RKO (cell line): ENCODE data around the gene REC8.

ENCODE experiments used
- DNase-seq: peaks from one replicate; pipeline ENCODE4 v3.0.0-alpha.2; 2016; ENCODE audit warnings: low spot score

The REC8 gene

GRCh38 chr14:24138396-24139271 is 33.2 kb upstream of the REC8 start:
- DNase-seq, result no peak

GRCh38 chr14:24139272-24139934 is 32.5 kb upstream of the REC8 start:
- no peak for DNase-seq

GRCh38 chr14:24141097-24141880 is 30.6 kb upstream of the REC8 start, which contains the start of gene EMC9:
Gene EMC9, minus strand, starts transcription at chr14:24141591. Its CDS starts 287 bp downstream, at chr14:24141304.
- peak; percentile 99 for DNase-seq

DNA sequence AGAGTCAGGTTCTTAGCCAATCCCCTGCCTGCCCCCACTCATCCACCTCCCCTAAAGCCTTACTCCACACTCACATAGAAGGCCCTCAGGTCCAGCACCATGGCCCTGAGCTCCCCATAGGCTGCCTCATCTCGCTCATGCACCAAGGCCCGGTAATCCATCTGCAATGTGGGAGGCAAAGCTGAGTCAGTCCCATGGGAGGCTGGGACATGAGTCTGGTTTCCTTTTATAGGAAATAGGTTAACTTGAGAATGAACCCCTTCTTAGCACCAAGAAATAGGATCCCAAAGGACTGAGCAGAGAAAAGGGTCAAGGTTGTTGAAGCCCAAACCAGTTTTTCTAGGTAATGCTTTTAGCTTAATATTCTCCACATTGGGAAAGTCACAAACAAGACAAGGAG is 28.4 kb upstream of the REC8 start:
- peak; percentile 57 for DNase-seq

- DNase-seq, result no peak
Observed at GRCh38 chr14:24144451-24144850, 27.4 kb upstream of the REC8 start.

- DNase-seq, result no peak
Observed at GRCh38 chr14:24145219-24145618, 26.7 kb upstream of the REC8 start.

- DNase-seq, result peak; percentile 71
Observed at GRCh38 chr14:24145690-24146452, 26.0 kb upstream of the REC8 start.

GRCh38 chr14:24146453-24146977 is 25.4 kb upstream of the REC8 start, which contains the start of gene PSME2:
Gene PSME2, minus strand, starts transcription at chr14:24146610. Its CDS starts 29 bp downstream, at chr14:24146581.
- peak; percentile 96 for DNase-seq

DNA sequence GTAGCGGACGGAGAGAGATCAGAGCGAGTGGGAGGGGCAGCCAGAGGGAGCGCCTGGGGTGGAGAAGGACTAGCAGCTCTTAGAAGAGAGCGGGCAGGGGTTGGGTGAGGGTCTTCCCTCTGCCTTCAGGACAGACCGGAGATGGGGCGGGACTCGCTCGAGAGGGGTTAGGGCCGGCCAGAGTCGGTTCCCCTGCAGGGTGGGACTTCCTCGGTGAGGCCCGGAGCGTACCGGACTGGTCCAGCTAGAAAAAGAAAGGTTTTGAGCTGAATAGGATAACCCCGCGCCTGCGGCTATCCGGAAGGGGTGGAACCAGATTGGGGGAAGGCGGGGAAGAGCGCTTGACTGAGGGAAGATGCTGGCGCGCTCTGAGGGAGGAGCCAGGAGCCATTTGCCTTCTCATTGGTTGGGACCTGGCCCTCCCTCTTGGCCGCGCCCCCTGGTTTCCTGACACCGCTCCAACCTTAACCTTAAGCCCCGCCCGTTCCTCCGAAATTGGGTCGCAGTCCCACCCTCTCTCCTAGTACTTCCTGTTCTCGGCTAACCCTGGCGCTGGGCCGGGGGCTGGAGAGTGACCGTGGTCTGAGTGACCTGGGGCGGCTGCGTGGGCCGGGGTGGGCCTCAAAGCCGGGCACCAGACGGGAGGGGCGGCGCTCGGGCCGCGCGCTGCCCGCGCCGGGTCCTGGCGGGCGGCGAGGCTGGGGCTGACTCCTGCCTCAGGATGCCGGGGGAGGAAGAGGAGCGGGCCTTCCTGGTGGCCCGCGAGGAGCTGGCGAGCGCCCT is 24.7 kb upstream of the REC8 start, which contains the start of gene RNF31:
Gene RNF31 (plus strand): TSS at position 521 of the 783 bp plus-strand sequence. CDS start 201 bp downstream, at position 722.
- peak; percentile 98 for DNase-seq

DNA sequence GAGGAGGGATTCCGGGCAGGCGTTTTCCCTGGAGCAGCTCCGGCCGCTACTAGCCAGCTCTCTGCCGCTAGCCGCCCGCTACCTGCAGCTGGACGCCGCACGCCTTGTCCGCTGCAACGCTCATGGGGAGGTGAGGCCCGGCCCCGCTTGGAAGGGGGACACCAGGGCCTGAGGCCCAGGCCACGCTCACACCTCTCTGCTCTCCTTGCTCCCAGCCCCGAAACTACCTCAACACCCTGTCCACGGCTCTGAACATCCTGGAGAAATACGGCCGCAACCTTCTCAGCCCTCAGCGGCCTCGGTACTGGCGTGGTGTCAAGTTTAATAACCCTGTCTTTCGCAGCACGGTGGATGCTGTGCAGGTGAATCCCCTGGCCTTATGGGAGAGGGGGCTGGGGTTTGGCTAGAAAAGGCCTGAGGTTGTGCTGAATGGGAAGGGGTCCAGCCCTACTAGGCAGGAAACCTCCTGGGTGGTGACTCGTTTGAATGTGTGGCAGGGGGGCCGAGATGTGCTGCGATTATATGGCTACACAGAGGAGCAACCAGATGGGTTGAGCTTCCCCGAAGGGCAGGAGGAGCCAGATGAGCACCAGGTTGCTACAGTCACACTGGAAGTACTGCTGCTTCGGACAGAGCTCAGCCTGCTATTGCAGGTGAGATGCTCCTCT is 24.0 kb upstream of the REC8 start:
- peak; percentile 58 for DNase-seq

GRCh38 chr14:24149302-24149969 is 22.4 kb upstream of the REC8 start:
- DNase-seq, result no peak

GRCh38 chr14:24150061-24150460 is 21.8 kb upstream of the REC8 start:
- no peak for DNase-seq

GRCh38 chr14:24150567-24150966 is 21.3 kb upstream of the REC8 start:
- no peak for DNase-seq

DNA sequence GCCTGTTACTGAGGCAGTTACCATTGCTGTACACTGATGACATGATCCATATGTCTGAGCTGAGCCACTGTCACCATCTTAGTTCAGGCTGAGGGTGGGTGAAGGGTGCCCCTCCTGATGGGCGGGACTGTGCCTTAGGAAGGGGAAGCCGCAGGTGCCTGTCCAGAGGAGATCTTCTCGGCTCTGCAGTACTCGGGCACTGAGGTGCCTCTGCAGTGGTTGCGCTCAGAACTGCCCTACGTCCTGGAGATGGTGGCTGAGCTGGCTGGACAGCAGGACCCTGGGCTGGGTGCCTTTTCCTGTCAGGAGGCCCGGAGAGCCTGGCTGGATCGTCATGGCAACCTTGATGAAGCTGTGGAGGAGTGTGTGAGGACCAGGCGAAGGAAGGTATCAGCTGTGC is 20.9 kb upstream of the REC8 start:
- no peak for DNase-seq

GRCh38 chr14:24151404-24152080 is 20.3 kb upstream of the REC8 start:
- DNase-seq, result no peak

DNA sequence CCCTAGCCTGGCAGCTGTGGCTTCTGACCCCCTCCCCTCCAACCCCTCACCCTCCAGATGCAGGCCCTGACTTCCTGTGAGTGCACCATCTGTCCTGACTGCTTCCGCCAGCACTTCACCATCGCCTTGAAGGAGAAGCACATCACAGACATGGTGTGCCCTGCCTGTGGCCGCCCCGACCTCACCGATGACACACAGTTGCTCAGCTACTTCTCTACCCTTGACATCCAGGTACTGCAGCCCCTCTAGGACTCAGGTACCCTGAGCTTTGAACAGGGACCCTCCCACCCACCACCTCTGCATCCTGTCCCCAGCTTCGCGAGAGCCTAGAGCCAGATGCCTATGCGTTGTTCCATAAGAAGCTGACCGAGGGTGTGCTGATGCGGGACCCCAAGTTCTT is 16.8 kb upstream of the REC8 start:
- no peak for DNase-seq

- no peak for DNase-seq
Observed at GRCh38 chr14:24156840-24157239, 15.0 kb upstream of the REC8 start.

DNA sequence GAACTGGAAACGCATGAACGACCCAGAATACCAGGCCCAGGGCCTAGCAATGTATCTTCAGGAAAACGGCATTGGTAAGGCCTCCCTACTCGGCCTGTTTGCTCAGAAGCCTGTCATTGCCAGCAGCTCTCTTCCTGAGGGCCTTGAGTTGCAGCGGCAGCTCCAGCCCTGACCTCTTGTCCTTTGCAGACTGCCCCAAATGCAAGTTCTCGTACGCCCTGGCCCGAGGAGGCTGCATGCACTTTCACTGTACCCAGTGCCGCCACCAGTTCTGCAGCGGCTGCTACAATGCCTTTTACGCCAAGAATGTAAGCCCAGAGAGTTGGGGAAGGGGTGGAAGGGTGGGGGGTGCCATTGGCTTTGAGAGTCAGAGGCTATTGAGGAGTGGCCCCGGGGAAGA is 14.5 kb upstream of the REC8 start:
- no peak for DNase-seq
